HG03159 (cell line): ENCODE results near the gene PLCD3.
"Not testable (repeated sequence)": the region's sequence is repeated elsewhere in the genome, so short reads cannot be mapped to it uniquely, and the experiment has no call there.

Experiments
- ATAC-seq: cut with Tn5 transposase; IDR thresholded peaks from one replicate; pipeline ENCODE4 v1.9.1; 2021; ENCODE audit warnings: mild to moderate bottlenecking, moderate library complexity; ENCODE audit not compliant: unreplicated experiment

Gene PLCD3

DNA sequence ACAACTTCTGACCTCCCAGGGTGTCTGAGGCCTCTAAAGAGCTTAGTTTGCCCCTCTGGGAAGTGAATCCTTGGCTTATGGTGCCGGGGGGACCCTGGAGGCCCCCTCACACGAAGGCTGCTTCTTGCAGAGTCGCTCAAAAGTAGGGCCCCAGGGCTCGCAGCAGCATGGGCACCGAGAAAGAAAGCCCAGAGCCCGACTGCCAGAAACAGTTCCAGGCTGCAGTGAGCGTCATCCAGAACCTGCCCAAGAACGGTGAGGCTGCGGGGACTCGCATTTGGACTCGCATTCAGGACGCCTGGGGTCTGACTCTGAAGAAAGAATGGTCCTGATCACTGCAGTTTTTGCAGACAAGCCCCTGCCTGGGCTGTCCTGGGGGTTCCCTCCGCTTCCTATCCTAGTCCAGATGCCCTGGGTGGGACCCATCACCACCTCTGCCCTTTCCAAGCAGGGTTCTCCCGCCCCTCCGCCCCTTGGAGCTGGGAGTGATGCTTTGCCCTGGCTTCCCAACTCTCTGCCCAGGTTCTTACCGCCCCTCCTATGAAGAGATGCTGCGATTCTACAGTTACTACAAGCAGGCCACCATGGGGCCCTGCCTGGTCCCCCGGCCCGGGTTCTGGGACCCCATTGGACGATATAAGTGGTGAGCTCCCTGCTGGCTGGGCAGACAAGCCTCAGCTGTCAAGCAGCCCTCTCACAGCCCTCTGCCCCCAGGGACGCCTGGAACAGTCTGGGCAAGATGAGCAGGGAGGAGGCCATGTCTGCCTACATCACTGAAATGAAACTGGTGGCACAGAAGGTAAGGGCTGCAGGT, 3.9 kb upstream of the PLCD3 start:
- no peak for ATAC-seq

DNA sequence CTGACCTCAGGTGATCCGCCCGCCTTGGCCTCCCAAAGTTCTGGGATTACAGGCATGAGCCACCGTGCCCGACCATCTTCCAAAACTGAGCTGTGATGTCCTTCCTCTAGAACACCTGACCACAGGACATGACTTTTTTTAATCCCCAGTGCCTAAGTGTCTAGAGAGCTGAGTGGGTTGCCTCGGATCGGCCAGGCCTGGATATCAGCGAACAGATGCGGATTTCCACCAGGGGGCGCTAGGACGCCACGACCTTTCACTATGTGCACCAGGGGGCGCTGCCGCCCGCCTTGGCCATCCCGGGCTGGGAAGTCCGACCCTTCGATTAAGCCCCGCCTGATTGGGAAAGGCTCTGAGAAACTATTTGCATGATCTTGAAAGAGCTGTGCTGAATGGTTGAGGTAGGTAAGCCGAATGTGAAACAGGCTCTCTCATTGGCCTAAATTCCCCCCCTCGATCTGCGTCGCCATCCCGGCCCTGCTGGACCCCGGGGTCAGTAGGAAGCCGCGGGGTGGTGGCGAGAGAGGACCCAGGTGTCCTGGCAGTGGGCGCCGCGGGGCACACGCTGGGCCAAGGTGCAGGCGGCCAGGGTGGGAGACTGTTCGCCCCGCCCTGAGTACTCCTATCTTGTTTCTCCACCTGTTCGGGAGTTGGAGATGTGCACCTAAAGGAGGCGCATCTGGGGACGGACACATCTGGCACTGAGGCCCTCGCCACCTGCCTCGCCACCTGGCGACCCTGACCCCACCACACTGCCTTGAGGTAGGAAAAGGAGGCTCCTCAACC, 3.1 kb upstream of the PLCD3 start, which contains the start of gene ACBD4:
ACBD4 (plus strand) TSS at position 496 of the 786 bp plus-strand sequence. CDS start 458 bp downstream, outside the sequence.
- peak; percentile 72 for ATAC-seq

DNA sequence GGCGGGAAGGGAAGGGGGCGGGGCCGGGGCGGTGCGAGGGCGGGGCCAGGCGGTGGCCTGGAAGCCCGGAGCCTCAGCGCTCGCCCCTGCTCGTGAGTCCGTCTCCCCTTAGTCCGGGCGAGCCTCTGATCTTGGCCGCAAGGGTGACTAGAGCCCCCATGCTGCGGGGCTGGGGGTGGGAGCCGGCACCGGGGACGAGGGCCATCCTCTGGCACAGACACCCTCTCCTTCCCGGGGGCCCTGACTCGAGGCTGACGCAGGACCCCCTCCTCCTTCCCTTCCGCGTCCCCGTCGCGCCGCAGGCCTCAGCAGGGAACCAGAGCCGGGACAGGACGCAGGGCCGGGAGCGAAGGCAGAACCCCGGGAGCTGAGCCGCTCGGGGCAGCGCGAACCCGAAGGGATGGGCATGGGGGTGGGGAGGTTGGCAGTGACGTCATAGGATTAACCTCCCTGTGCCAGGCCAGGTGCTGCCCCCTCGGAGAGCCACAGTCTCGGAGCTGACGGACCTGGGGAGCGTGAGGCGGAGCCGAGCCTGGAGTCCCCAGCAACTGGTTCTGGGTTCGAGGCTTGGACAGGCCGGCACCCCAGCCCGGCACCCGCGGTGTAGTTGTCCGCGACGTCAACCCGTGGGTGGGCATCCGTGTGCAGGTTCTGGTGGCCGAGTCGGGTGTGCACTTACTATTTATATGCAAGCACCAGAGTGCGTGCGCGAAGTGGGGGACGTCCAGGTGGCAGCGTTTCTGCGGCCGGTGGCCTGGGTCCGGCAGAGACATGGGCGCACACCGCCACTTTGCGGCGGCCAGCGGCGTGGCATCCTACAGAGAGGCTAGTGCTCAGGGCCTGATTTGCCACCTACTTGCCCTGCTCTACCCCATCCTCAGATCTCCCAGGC, 503 bp upstream of the PLCD3 start:
- no peak for ATAC-seq

DNA sequence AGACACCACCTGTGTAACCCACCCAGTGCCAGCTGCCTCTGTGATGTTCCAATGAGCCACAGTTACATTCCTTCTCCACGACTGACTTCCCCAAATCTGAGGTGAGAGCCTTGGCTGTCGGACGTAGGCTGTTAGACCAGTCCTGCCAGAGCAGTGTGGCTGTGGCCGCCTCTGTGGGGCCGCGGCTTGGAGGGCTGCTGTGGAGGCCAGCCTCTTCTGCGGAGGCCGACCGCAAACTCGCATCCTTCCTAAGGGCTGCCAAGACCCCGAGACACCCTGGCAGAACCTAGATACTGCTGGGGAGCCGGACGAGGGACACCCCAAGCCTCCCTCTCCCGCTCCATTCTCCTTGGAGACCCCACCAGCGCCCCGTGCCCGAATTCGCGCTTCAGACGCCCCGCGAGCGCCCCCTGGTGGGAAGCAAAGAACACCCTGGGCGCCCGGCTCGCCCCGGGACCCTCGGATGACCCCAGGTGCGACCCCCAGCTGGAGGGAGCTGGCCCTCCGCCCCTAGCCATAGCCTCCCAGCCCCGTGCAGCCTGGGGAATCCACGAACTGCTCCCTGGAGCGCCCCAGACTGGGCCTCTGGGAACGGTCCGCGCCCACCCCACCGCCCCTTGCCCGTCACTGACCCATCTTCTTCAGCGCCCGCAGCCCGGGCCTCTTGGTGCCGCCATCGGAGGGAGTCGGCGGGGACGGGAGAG, 547 bp downstream of the PLCD3 start:
- no peak for ATAC-seq

DNA sequence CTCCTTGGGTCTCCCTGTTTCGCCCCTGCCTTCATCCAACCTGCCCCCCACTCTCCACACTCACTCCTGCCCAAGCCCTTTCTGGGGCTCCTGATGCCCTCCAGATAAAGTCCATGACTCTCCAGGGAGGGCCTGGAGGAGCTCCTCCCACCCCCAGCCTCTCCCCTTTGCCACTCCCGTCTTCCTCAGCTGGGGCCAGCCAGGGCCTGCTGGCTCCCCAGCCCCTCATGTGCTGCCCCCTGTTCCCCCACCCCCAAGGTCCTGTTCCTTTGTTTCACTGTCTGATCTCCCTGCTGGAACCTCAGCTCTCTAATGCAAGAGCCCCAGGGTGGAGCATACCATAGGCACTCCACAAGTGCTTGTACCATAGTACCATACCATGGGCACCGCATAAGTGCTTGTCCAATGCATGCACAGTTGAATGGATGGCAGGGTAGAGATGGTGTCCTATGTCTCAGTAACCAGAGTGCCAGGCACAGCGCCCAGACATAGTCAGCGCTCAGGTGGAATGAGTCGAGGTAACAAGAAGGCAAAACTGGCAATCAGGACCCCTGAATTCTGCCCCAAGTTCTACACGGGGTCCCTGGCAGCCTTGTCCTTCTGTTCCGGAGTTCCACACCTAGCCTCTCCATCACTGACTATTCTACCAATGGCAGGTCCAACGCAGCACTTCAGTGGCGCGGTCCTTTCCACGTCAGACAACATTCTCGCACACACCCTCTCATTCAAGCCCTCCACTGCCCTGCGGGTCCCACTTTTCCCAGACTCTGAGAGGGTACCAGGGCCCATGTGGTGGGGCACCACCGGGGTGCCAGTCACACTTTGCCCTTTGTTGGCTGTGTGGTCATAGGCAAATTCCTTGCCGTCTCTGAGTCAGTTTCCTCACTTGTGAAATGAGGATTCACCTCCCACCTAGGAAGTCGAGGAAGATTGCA, 1.4 kb downstream of the PLCD3 start:
- ATAC-seq = no peak

DNA sequence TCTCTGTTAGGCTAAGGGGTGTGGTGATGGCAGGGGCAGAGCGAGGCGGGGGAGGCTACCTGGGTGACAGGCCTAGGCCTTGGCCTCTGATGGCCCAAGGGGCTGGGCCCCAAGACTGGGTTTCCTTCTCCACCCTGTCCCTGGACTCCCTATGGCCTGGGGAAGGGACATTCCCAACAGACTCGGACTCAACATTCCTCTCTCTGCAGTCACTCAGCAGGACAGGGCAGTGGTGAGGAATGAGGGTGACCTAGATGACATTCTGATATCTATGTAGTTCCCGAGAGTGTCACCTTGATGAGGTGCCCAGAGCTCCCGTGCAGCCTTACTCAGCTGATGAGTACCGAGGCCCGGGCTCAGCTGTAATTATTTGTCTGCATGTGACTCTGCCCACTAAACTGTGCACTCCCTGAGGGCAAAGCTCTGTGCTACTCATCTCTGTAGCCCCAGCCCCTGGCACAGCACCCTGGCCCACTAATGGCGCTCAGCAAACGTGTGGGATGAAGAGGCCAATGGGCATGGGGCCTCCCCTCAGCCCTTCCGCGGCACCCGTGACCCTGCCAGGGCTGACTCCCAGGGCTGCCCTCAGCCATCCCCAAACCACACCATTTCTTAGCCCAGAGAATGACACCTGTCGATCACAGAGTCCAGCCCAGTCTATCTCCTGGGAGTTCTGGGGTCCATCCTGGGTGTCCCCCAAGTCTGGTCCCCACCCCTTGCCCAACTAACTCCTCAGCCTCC, 2.2 kb downstream of the PLCD3 start:
- no peak for ATAC-seq

DNA sequence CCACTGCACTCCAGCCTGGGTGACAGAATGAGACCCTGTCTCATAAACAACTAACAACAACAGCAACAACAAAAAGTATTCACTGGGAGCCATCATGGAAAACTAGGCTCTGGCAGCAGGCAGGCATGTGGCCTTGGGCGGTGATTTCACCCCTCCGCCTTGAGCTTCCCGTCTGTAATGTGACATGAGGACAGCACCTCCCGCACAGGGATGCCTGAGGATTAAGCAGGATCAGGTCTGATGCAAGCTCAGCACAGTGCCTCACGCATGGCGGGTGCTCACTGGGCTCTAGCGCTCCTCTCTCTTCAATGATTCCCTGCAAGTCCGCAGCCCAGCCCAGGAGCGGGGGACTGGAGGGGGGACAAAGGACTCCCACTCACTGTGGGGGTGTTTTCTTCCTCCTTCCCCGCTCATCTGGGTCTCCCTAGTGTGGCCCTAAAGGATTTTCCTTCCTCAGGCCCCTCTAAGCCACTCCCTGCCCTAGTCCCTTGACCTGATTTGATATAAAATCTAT, 2.8 kb downstream of the PLCD3 start:
- no peak for ATAC-seq

DNA sequence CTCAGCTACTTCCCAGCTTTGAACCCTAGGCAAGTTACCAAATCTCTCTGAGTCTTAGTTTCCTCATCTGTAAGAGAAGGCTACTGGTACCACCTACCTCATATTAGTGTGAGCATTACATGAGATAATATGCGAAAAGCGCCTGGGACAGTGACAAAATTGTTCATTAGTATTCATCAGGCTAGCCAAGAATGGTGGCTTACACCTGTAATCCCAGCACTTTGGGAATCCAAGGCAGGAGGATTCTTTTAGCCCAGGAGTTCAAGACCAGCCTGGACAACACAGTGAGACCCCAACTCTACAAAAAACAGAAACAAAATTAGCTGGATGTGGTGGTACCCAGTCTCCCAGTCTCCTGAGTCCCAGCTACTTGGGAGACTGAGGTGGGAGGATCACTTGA, 3.3 kb downstream of the PLCD3 start:
- no peak for ATAC-seq

DNA sequence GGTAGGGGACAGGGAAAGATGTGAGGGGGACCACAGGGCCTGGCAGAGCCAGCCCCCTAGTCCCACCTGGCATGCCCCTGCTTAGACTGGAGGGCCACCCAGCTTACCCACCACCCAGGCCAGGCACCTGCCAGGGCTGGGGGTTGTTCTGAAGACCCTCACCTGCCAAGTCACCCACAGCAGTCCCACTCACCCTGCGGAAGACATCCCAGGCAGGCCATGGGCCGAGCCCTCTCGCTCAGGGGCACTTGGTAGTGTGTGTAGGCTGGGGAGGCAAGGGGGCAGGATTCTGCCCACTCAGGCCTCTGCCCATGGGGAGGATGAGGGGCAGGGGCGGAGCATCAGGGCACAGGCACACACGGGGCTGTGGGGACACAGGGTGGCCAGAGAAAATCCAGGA, 4.0 kb downstream of the PLCD3 start:
- no peak for ATAC-seq

DNA sequence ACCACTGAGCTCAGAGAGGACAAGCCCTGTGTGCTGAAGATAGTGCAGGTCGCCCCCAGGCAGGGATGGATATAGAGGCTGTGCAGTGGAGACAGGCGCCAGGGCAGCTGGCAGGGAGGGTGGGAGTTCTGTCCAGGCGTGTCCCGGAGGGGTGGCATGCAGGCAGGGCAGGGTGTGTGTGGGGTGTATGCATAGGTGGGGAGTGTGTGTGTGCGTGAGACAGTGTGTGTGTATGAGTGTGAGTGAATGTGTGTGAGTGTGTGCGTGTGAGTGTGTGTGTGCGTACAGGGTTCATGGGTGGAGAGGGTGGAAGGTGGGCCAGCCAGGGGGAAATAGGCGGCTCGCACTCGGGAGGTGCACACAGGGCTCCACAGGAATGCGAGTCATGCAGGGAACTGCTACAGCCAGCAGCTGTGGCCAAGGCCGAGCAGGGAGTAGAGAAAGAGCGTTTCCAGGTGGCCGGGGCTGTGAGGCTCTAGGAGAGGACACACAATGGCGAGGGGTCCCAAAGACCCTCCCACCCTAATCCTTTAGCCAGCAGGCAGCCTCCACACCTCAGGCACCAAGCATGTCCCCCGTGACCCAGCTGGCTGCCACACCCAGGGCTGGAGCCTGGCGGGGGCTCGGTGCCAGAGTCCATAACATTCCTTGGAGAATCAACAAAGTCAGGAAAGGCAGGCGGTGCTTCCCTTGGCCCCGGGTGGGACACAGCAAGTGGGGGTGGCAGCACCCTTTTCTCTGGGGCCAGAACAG, 4.6 kb downstream of the PLCD3 start:
- no peak for ATAC-seq

DNA sequence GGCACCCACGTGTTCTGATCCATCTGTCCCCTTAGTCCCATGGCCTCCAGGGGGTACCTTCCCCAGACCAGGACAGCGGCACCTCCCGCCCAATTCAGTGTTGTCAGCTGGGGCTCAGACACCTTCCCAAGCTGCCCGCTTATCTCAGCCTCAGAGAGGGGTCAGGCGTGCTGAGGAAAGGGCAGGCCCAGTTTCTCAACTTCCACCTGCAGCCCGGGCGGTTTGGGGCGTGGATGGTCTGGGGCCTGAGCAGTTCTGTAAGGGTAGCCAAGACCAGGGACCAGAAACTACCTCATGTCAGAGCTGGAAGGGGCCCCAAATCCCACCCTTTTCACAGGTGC, 5.1 kb downstream of the PLCD3 start:
- no peak for ATAC-seq

DNA sequence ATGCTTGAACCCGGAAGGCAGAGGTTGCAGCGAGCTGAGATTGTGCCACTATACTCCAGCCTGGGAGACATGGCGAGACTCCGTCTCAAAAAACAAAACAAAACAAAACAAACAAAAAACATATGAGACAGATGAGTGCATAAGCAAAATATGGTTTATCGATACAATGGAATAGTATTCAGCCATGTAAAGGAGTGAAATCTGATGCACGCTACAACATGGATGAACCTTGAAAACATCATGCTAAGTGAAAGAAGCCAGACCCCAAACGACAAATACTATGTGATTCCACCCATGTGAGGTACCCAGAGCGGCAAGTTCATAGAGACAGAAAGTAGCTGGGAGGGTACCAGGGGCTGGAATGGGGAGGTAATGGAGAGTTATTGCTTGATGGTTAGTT, 6.8 kb downstream of the PLCD3 start:
- ATAC-seq = no peak

DNA sequence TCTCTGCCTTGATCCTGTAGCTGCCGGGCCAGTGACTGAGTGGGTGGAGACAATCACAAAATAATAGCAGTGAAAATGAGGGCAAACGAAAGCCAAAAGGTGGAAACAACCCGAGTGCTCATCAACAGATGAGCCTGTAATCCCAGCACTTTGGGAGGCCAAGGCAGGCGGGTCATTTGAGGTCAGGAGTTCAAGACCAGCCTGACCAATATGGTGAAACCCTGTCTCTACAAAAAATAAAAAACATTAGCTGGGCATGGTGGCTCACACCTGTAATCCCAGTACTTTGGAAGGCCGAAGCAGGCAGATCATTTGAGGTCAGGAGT, 7.6 kb downstream of the PLCD3 start:
- not testable (repeated sequence) for ATAC-seq

DNA sequence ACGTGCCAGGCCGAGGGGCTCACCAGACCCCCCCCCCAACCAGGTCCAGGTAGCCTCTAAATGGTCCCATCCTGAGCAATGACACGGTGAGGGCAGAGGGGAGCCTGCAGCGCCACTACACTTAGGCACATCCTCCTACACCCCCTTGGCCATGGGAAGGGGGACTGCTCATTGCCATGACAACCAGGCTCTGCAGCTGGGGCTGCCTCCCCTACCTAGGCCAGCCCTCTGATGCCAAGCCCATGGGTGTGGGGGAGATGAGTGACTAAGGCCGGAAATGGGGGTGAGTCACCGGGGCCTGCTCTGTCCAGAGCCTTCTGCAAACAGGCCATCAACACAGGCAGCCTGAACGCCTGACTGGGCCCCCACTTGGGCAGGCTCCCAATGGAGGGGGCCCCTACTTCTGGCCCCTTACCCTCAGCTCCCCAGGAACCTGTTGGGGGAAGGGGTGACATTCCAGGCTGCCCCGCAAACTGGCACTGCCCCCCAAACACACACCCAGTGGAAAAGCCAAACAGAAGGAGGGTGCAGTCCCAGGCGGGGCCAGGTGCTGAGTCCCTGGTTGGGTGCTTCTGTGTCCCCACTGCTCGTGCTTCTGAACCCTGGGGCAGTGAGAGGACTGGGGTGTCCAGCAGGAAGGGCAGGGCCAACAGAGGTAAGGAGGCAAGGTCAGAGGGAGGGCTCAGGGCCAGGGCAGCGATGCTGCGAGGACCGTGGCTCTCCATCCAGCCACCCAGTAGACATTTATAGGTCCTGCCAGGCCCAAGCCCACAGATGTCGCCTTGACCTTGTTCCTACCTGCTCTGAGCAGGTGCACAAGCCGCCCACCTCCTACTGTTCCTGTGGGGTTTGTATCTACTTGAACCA, 8.2 kb downstream of the PLCD3 start:
- ATAC-seq = no peak

DNA sequence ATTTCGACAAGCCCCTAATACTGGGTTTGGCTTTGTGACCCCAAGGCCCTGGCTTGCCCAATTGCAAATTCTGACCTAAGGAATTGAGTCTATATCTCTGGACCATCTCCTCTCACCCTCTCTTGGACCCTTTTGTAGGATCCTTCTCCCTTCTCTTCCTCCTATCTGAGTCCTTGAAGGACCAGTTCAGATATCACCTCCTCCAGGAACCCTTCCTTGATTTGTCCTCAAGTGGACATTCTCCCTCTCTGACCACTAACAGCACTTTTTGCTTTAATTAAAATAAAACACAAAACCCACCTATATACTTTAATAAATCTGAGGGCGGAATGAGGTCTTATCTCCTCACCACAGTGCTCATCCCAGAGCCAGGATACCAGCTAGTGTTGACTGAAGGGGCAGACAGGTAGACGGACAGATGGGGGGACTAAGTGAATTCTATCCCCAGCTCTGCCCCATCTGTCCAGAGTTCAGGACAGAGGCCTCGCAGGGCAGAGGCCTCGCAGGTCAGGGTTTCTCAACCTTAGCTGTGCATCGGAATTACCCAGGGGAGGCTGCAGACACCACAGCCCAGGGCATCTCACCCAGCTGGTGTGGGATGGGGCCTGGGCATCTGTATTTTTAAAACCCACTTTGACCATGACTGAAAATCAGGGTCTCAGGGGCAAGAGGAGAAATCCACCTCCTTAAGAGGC, 9.1 kb downstream of the PLCD3 start:
- ATAC-seq = no peak

DNA sequence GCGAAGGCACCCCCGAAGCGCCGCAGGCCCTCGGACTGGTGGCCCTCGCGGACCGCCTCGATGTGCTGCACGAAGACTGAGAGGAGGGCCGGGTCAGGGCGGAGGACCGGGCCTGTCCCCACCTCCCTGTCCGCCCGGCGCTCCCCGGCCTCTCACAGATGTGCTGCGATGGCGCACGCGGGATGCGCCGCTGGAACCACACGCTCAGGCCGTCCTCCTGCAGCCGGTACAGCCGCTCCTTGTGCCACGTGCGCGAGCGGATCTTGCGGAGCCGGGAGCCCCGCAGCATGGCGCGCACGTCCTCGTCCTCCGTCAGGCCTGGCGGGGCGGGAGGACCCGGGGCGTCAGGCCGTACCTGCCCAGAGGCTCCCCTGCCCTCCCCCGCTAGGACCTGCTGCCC, 11.3 kb downstream of the PLCD3 start:
- no peak for ATAC-seq

DNA sequence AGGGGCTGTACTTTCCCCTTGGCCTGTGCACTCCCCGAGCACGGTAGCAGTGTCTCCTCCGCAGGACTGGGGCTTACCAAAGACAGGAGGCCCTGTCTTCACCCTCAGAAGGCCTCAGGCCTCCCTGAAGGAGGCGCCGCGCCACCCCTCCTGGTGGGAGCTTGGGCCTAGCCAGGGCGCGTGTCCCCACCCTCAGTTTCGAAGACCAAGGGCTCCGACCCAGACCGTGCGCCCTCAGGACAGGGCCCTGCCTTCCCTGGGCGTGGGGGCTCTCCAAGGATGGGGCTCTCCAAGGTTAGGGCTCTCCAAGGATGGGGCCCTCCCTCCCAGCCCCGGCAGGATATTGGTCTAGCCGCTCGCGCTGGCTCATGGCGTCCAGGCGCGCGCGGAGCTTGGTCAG, 11.8 kb downstream of the PLCD3 start:
- no peak for ATAC-seq
